ENCODE data around the gene ADGRG3.

GRCh38 chr16:57645169-57645568 is 22.9 kb upstream of the ADGRG3 start:
- TF ChIP-seq CTCF (IDR thresholded peaks at IDR 0.05 in 4 of 5, conservative IDR thresholded peaks at IDR 0.05 in 1 of 5) (no peak), POLR2A (IDR thresholded peaks at IDR 0.05) (no peak)

Measured in gastrocnemius medialis (tissue), 4 donors.